GM18868 (cell line): ENCODE results near the gene ARL10.

ENCODE experiments used
- ATAC-seq: cut with Tn5 transposase; IDR thresholded peaks from one replicate; pipeline ENCODE4 v1.9.1; 2021; ENCODE audit warnings: mild to moderate bottlenecking, moderate library complexity; ENCODE audit not compliant: unreplicated experiment

Gene ARL10

DNA sequence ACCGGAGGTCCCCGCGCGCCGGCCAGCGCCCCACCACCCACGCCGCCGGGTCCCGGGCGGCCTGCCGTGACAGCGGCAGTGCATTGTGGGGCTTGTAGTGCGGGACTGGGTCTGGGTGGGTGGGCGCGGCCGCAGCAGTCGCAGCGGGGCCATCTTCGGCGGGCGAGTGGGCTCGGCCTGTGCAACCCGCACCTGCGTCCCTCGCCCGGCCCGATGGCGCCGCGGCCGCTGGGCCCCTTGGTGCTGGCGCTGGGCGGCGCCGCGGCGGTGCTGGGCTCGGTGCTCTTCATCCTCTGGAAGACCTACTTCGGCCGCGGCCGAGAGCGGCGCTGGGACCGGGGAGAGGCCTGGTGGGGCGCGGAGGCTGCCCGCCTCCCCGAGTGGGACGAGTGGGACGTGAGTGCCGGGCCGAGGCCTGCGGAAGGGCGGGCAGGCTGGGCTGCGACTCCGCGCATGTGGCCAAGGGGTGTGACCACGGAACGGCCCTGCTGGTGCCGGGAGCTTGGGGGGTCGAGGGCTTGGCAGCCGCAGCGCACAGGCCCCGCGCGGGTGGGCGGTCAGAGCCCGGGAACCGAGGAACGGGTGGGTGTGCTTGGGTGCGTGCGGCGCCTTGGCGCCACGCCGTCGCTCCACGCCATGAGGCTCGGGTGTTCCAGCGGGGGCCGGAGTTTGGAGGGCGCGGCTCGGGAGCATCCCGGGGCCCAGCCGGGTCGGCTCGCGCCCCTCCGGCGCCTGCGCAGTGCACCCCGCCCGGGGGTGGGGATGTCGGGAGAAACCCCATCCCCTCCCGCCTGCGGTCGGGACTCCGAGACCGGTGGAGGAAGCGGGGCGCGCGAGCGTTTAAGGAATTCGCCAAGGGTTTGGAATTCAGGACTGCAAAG, at the start of gene ARL10:
Gene ARL10 (plus strand): TSS at position 137 of the 881 bp plus-strand sequence. CDS start 77 bp downstream, at position 214.
- ATAC-seq, result peak; percentile 41

DNA sequence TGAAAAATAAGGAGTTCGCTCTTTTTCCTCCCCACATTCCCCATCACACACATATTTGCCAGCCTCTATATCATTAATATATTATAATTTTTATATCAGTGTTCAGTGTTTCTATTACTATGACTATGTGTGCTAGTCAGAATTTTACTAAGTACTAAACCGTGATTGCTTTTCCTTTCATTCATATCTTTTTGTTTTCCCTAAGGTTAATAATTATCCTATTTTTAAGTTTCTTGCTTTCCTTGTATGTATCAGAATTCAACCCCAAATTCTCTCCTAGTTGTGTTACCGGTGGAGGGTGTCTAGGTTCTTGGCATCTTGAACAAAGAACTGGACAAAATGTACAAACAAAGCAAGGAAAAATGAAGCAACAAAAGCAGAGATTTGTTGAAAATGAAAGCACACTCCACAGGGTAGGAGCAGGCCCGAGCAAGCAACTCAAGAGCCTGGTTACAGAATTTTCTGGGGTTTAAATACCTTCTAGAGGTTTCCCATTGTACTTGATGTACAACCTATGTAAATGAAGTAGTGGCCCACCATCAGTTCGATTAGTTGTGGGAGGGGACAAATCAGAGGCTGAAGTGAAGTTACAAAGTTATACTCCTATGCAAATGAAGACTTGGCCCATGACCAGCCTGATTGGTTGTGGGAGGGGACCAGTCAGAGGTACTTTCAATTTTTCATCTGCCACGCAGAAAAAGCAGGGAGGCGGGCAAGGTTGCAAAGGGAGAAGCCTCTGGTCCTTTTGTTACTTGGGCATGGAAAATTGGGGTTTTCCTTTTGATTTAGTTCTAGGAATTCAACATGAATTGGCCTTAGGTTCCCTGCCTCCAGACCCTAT, 47.5 kb upstream of the ARL10 start:
- ATAC-seq, result no peak

DNA sequence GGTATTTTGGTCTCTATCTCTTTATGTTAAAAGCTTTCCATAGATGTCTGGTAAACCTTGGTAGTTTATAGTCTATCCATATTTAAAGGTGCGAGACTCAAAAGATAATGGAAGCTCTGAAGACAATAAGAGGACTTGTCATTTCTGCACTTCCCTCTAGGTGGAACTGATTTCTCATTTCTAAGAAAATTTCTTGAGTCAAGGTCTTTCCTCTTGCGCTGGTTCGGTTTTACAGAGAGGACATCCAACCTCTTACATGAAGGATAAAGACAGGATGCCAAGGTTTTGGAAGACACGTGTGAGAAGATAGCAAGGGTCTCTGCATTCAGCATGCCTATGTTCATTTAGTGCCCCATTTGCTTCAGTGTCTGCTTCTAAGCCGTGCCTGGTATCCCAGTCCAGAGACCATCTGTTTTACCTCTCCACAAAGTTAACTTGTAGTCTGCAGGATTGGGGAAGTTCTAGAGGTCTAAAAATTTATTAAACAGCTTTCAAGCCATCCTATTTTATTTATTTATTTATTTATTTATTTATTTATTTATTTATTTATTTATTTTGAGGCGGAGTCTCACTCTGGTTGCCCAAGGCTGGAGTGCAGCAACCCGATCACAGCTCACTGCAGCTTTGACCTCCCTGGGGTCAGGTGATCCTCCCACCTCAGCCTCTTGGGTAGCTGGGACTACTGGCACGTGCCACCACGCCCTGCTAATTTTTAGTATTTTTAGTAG, 45.3 kb upstream of the ARL10 start:
- ATAC-seq, result no peak

GRCh38 chr5:176320577-176320976, 44.7 kb upstream of the ARL10 start:
- no peak for ATAC-seq

- no peak for ATAC-seq
Observed at GRCh38 chr5:176334031-176334770, 31.1 kb upstream of the ARL10 start.

DNA sequence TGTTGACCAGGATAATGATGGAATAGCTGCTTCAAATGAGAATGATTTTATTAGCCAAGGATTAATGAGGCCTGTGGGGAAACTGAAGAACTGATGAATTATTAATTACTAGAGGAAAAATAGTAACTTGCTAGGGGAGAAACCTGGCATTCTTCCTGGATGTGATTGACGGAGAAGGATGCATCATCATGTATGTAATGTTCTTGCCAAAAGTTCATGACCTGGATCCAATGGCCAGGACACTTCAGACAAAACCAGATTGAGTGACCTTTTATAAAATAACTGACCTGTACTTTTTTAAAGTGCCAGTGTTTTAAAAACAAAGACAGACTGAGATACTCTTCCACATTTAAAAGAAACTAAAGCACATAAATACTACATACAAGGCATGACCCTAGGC, 27.4 kb upstream of the ARL10 start:
- no peak for ATAC-seq

- ATAC-seq, result no peak
Observed at GRCh38 chr5:176339304-176339703, 26.0 kb upstream of the ARL10 start.

- no peak for ATAC-seq
Observed at GRCh38 chr5:176341325-176342157, 23.7 kb upstream of the ARL10 start.

- no peak for ATAC-seq
Observed at GRCh38 chr5:176342158-176342483, 23.2 kb upstream of the ARL10 start.

- ATAC-seq, result no peak
Observed at GRCh38 chr5:176342766-176343458, 22.4 kb upstream of the ARL10 start.

DNA sequence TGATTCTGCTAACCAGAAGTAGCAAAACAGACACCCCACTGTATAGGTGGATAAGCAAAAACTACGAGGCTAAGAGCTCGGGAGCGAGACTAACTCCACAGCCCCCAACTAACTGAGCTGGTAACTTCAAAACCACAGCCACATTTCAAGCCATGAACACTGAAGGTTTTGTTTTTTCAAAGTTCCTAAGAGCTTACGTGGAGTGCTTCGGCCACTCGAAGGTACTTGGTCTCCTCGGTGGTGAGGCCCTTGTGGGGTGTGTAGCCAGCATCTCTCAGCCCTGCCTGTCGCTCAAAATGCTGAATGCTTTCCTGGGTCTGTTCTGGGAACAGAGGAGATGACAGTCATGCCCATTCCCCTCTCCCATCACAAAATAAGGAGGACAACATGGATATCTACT, 14.9 kb upstream of the ARL10 start:
- no peak for ATAC-seq

GRCh38 chr5:176352116-176352878, 13.0 kb upstream of the ARL10 start:
- peak; percentile 88 for ATAC-seq

DNA sequence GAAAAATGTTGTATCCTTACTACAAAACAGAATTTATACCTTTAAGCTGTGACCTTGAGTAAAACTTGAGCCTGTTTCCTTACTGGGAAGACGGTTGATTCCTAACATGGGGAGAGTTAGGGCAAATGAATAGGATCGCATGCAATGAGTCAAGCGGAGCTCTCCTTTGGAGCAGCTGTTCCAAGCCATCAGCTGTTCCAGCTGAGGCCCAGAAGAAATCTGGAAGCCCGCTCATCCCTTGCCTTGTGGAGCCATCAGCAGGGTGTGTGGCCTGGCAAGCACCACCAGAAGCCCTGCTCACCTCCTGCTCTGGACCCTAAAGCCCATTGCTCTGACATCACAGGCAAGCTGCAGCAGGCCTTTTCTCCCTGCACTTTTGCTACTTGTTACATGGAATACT, 11.8 kb upstream of the ARL10 start:
- no peak for ATAC-seq

GRCh38 chr5:176355400-176356178, 9.7 kb upstream of the ARL10 start:
- ATAC-seq, result no peak

- ATAC-seq, result no peak
Observed at GRCh38 chr5:176356179-176356566, 9.1 kb upstream of the ARL10 start.

- ATAC-seq, result no peak
Observed at GRCh38 chr5:176359658-176360057, 5.6 kb upstream of the ARL10 start.

GRCh38 chr5:176360894-176361436, 4.3 kb upstream of the ARL10 start:
- no peak for ATAC-seq
